GF-D8 (cell line): ENCODE measurements around the gene SMYD4.
A peak's percentile ranks its signal among the peaks of the same experiment; 100 is the strongest.
"Not testable (repeated sequence)": the region's sequence is repeated elsewhere in the genome, so short reads cannot be mapped to it uniquely, and the experiment has no call there.

Experiments used
- DNase-seq: peaks from one replicate; lab custom pipeline; 2025; lab: John Stamatoyannopoulos, UW

The SMYD4 gene, protein sequence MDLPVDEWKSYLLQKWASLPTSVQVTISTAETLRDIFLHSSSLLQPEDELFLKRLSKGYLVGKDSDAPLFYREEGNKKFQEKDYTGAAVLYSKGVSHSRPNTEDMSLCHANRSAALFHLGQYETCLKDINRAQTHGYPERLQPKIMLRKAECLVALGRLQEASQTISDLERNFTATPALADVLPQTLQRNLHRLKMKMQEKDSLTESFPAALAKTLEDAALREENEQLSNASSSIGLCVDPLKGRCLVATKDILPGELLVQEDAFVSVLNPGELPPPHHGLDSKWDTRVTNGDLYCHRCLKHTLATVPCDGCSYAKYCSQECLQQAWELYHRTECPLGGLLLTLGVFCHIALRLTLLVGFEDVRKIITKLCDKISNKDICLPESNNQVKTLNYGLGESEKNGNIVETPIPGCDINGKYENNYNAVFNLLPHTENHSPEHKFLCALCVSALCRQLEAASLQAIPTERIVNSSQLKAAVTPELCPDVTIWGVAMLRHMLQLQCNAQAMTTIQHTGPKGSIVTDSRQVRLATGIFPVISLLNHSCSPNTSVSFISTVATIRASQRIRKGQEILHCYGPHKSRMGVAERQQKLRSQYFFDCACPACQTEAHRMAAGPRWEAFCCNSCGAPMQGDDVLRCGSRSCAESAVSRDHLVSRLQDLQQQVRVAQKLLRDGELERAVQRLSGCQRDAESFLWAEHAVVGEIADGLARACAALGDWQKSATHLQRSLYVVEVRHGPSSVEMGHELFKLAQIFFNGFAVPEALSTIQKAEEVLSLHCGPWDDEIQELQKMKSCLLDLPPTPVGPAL

DNA sequence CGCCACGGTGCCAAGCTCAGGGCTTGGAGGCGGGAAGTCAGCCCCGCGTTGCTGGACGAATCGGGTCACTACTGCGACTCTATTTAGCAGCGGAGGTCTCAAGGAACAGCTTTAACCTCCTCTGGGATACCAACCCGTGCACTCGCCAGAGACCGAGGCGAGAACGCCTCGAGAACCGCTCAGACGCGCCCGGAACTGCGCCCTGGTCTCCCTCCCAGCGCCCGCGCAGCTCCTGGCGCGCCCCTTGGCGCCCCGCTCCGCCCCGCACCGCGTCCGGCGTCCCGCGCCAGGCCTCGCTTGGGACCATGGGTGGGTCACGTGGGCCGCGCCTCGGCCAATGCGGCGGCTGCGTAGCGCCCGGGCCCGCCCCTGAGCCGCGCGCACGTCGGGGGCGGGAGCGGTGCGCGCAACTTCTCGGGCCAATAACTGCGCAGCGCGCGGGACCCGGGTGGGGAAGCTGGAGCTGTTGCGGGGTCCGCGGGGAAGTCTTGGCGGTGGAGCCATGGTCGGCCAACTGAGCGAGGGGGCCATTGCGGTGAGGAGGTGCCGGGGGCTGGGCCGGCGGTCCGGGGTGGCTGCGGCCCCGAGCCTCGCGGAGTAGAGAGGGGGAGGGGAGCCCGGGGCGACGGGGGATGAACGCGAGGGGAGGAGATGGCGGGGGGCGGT lies at the start of gene SMYD4, which contains the start of gene RPA1:
Gene SMYD4 (minus strand): TSS at position 311 of the 666 bp plus-strand sequence. CDS start 1,908 bp downstream, outside the sequence.
Gene RPA1 (plus strand): TSS at position 414 of the 666 bp plus-strand sequence. CDS start 89 bp downstream, at position 503.
- peak; percentile 18 for DNase-seq

DNA sequence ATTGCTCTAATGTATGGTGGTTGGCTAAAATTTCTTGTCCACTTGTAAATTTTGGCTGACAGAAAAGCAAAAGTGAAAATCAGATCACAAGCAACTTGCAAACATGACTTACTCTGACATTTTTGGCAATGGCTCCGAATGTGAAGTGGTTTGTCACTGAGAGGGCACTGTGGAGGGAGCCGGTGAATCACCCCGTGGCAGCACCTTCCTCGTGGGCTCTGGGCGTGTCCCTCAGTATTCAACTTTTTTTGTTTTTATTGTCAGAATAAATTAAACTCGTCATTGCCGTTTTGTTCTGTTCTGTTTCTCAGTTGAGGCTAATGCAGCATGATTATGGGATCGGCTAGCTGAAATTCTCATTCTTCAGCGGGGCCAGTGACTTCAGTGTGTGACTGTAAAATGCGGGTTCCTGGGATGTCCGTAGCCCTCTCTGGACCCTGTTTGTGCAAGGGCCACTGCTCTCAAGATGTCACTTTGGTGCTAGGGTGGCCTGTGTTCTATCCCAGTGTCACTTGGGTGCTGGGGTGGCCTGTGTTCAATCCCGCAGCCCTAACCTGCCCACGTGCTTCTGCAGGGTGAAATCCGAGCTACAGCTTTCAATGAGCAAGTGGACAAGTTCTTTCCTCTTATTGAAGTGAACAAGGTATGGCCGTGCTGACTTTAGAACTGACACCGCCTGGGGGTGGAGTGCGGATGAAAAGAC lies 48.9 kb upstream of the SMYD4 start:
- DNase-seq = no peak

DNA sequence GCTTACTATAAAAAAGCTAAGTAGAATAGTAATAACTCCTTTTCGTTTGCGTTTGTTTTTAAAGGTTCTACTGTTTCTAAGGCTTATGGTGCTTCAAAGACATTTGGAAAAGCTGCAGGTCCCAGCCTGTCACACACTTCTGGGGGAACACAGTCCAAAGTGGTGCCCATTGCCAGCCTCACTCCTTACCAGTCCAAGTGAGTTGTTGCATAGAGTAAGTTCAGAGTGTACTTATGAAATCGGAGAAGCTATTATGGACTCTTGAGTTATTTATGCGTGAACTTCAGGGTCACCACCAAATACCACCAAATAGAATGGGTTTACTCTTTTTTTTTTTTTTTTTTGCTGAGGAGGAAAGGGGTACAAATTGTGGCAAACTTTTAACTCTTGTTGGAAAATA lies 45.9 kb upstream of the SMYD4 start:
- no peak for DNase-seq

DNA sequence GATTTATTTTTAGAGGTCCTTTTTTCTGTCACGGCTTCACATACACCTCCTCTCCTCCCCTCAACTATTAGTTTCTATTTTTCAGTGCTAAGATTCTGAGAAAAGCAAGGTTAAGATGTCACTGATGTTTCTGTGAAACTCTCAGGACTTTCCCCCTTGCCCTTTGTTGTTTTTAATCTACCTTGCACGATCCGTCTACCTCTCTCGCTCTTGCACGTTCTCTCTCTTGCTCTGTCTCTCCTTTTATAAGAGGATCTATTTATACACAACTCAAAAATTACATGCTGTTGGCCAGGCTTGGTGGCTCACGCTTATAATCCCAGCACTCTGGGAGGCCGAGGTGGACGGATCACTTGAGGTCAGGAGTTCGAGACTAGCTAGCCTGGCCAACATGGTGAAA lies 43.7 kb upstream of the SMYD4 start:
- no peak for DNase-seq

DNA sequence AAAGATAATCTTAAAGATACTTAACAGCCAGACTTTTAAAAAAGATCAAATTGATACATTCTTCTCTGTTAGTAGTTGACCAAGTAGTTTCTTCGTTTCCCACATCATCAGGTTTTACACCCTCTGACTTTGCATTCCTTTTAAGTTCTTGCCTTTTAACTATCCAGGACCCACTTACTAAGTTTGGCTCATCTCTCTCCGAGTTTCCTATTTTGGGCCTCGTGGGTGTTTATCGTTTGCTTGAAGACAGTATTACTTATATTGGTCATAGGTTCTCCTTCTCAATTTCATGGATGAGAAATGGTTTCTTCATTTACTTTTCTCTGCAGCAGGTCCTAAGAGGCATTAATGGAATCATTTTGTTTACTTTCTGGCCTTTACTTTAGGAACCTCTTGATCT lies 43.3 kb upstream of the SMYD4 start:
- DNase-seq = no peak

DNA sequence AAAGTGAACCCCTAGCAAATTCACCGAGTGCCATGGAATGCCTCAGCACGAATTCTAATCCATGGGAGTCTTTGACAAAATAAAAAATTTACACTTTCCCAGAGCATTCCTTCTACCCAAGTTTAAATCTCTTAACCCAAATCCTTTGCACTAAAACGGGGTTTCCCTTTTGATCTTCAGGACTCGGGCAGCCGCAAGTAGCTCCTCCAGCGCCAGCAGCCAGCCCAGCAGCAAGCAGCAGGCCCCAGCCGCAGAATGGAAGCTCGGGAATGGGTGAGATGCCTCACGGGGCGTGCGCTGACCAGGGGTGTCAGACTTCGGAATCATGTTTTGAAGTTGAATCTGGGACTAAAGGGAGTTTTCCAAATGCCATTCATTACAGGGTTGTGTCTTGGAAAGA lies 42.6 kb upstream of the SMYD4 start:
- no peak for DNase-seq

DNA sequence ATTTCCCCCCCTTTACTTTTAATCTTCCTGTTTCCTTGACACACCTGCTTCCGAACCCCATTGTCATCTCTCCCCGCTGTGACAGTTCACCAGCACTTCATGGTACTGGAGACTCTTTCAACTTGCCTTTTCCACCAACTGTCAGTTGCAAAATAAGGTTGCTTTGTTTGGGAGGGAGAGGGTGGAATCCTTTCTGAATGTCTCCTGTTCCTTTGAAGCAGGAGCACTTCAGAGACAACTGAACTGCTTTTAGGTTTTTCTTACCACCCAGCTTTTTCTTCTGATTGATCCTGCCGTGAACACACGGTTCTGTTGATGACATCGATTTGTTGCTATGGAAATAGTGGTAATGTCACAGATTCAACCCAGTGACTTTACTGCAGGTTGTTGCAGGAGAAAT lies 42.1 kb upstream of the SMYD4 start:
- no peak for DNase-seq

DNA sequence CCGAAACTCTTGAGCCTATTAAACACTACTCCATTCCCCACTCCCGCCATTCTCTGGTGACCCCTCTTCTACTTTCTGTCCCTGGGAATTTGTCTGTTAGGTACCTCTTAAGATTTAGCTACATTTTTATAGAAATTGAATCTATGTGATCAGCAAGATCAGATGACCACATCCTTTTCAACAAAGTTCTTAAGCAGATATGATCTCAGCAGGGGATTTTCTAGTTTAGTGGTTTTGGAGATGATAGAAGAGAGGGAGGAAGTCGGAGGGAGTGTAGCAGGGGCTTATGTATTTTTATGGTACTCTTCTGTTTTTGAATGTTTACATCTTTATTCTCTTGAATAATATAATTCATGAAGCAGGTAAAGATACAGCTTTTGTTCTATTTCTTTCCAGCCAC lies 40.9 kb upstream of the SMYD4 start:
- DNase-seq = no peak

DNA sequence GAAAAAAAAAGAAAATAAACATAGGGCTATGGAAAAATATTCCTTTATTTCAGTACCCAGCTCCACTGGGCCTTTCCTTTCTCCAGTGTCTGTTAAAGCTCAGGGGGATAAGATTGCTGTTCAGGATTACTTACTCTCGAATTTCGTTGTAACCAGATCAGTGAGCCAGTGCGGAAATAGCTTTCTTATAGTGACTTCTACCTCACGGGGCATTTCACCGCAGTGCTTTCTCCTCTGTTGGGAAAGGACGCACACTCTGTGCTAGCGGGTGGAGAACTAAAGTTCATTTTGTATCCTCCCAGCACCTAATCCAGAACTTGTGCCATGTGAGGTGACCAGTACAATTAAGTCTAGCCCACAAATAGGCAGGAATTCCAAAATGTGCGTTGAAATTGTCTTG lies 38.4 kb upstream of the SMYD4 start:
- DNase-seq = no peak

DNA sequence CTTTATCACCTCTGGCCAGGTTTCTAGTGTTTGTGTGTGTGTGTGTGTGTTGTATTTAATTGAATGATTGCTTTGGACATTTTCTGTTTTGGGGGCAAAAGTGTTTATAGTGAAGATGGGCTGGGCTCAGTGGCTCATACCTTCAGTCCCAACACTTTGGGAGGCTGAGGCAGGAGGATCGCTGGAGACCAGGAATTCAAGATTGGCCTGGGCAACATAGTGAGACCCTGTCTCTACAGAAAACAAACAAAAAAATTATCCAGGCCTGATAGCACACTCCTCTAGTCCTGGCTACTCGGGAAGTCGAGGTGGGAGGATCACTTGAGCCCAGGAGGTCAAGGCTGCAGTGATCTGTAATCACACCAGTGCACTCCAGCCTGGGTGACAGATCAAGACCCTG lies 37.6 kb upstream of the SMYD4 start:
- no peak for DNase-seq

DNA sequence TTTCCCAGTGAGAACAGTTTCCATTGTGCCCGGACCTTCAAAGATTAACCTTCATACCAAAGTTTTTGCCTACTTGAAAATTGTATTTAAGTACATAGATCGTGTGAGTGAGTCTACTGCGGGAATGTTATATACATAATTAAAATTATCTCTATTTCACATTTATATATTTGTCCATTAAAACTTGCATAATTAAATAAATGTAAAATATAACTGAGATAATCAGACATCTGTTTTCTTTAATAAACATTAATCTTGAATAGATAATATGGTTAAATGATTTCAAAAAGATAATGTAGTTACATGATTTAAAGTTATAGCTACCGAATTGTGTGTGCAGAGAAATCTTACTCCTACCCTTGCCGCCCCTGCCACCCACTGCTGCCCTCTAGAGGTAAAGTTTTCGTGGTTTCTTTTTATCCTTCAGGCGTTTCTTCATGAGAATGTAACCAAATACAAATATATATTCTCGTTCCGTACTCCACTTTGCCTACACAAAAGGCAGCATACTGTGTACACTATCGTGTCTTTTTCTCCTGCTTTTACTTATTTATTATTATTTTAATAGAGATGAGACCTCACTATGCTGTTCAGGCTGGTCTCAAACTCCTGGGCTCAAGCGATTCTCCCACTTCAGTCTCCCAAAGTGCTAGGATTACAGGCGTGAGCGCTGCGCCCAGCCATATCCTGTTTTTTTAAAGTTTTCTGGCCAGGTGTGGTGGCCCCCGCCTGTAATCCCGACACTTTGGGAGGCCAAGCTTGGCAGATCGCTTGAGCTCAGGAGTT lies 35.7 kb upstream of the SMYD4 start:
- DNase-seq = no peak

DNA sequence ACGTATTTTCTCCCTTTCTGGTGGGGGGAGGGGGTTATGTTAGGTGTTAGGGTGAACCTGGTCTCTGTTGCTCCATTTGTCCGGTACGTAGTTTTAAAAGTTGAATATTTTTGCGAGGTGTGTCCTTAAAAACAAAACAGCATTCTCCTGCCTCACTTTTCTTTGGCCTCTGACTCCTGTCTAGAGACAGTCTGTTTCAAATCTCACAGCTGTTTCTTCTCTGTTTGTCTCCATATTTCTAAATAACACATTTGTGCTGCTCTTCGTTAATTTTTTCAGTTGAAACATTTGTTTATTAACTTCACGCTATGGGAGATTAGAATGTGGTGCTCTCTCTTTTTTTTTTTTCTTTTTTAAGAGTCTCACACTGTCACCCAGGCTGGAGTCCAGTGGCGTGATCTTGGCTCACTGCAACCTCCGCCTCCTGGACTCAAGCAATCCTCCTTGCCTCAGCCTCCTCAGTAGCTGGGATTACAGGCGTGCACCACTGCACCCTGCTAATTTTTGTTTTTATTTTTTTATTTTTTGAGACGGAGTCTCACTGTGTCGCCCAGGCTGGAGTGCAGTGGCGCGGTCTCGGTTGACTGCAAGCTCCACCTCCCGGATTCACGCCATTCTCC lies 31.8 kb upstream of the SMYD4 start:
- DNase-seq = no peak

DNA sequence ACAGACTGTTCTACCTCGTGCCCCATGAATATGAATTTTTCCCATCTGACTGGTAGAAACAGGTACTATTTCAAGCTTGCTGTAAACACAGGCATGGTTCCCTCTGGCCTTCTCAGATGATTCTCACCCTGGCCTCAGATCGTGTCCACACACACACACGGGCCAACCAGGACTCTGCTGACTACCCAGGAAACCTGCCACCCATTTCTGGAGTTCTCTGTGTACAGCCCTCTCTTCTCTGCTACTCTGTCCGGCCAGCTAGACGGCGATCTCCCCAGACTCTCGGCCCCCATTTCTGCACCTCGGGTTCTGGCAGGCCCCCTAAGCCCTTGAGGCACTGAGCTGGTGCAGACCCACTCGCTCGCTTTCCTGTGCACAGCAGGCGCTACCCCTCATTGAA lies 31.3 kb upstream of the SMYD4 start:
- no peak for DNase-seq

DNA sequence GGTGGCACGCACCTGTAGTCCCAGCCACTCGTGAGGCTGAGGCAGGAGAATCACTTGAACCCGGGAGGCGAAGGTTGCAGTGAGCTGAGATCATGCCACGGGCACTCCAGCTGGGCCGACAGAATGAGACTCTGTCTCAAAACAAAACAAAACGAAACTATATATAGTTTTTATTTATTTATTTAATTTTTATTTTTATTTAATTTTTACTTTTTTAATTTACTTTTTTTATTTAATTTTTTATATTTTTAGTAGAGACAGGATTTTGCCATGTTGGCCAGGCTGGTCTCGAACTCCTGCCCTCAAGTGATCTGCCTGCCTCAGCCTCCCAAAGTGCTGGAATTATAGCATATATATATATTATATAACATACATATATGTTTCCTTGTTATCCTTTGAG lies 26.8 kb upstream of the SMYD4 start:
- not testable (repeated sequence) for DNase-seq

DNA sequence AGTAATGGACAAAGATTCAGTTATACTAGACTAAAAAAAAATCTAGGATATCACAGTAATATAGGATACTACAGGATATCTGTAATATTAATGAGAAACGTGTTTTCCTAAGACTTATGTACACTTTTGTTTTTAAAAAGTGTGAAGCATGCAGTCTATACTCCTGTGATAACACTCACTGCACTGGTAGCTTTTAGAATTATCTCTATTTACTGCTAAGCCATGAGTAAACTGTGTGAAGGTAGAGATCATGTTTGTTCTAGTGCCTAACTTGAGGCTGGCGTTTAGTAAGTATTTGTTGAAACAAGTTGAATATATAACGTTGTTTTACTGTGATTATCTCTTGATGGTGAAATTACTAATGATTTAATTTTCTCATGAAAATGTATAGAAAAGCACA lies 24.0 kb upstream of the SMYD4 start:
- no peak for DNase-seq

DNA sequence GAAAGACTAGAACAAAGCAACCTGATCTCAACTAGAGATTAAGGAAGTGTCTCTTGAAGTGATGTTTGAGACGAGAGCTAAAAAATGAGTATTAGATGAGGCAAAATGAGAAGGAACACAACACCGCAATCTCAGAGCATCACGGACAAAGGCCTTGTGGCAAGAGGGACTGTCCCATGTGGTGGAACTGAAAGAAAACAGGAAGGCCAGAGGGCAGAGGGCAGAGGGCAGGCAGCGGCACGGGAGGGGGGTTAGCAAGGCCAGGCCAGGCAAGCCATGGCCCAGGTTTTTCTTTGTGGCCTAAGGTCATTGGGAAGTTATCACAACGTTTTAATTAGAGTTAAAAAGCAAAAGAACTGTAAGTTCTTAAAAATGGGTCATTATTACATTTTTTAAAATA lies 22.6 kb upstream of the SMYD4 start:
- DNase-seq = no peak

DNA sequence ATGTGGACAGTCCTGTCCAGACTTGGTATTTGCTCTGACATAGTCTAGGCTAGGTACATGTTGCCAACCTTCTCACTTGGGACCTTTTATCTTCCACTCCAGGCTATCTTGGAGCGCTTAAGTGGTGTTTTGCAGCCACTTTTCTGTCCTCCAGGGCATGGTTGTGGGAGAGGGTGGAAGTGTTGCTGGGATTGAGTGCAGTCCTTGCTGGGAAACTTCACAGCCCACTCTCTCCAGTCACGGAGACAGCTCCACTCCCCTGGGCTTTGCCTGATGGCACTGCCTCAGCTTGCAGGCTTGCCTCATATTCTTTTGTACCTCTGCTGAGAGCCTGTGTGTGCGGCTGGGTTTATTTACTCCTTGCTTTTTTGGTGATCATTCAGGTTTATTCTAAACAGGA lies 17.5 kb upstream of the SMYD4 start:
- DNase-seq = no peak

DNA sequence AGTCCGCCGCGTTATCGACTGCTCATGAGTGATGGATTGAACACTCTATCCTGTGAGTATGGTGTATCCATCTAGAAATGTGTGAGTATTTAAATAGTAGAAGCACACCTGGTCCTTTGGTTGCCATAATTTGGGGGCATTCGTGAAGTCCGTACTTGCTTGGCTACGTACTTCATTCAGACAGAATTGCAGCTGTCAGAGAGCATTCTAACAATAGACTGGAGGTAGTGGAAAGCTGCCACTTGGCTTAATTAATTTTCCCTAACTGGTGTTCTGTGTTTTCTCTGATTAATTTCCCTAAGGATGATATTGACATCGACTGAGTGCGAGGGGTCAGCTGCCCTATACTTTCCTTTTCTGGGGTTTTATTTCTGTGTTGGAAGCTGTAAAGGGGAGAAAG lies 14.2 kb upstream of the SMYD4 start:
- DNase-seq = no peak

DNA sequence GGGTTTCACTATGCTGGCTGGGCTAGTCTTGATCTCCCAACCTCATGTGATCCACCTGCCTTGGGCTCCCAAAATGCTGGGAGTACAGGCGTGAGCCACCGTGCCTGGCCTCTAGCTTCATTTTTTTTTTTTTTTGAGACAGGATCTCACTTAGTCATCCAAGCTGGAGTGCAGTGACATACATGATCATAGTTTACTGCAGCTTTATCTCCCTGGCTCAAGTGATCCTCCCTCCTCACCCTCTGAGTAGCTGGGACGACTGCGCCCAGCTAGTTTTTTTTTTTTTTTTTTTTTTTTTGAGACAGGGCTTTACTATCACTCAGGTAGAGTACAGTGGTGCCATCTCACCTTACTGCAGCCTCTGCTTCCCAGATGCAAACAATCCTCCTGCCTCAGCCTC lies 9.8 kb upstream of the SMYD4 start:
- no peak for DNase-seq

DNA sequence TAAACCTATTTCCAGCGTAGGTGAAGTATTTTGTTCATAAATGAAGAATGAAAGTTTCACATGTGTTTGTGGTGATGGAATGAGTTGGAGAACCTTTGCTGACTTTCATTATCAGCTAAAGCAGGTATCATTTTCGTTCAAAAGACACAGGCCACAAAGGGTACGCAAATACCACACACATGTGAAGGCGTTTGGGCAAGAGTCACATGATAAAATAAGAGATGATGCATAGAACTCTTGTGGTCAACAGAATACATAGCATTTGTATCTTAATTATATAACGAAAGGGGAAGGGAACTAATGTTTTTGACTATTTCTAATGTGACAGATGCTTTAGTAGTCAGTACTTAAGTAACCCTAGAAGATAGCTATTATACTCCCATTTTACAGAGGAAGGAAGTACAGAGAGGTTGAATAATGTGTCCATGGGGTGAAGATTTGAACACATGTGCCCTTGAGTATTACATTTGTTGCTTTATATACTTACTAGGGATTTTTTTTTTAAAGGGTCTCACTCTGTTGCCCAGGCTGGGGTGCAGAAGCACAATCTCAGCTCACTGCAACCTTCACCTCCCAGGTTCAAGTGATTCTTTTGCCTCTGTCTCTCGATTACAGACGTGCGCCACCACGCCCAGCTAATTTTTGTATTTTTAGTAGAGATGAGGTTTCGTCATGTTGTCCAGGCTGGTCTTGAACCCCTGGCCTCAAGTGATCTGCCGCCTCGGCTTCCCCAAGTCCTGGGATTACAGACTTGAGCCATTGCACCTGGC lies 4.9 kb upstream of the SMYD4 start:
- DNase-seq = no peak
